Lung (tissue), 12 donors: ENCODE data around the gene RUSF1. TPM values are rescaled to one million over a fixed set of nuclear protein-coding genes. Genes with fewer than 3 reads are reported as not detected.

ENCODE experiments used
- ATAC-seq: fragments of 200-7000 bp; cut with Tn5 transposase; one replicate; pipeline ENCODE4 v1.9.1; 2020; ENCODE audit warnings: moderate number of reproducible peaks; ENCODE audit not compliant: insufficient read depth, low FRiP score
- DNase-seq, 3 donors: peaks; one replicate each; pipeline ENCODE4 v3.0.0-alpha.2; 2013 to 2017
- H3K27ac ChIP-seq, 2 donors: one replicate each; pipeline ENCODE4 v1.5.1; 2013; ENCODE audit warnings: mild to moderate bottlenecking in 2 of 2, moderate library complexity in 2 of 2, control low read depth in 1 of 2, inconsistent platforms in 1 of 2, low read depth in 1 of 2, low read length in 1 of 2
- H3K27me3 ChIP-seq, 3 donors: one replicate each; pipeline ENCODE4 v1.5.1; 2013; ENCODE audit warnings: low read length in 2 of 3; ENCODE audit not compliant: control insufficient read depth in 3 of 3, insufficient read depth in 3 of 3
- H3K36me3 ChIP-seq, 4 donors: one replicate each; pipeline ENCODE4 v1.5.1; 2013; ENCODE audit warnings: low read length in 4 of 4, mild to moderate bottlenecking in 1 of 4, moderate library complexity in 1 of 4; ENCODE audit not compliant: control insufficient read depth in 4 of 4, insufficient read depth in 4 of 4
- H3K4me1 ChIP-seq, 5 donors: one replicate each; pipeline ENCODE4 v1.5.1; 2013; ENCODE audit warnings: low read length in 5 of 5, mild to moderate bottlenecking in 2 of 5, moderate library complexity in 1 of 5; ENCODE audit not compliant: control insufficient read depth in 5 of 5, insufficient read depth in 5 of 5
- H3K4me3 ChIP-seq: one replicate; pipeline ENCODE4 v1.5.1; 2013; ENCODE audit warnings: mild to moderate bottlenecking, control low read depth, moderate library complexity
- H3K9ac ChIP-seq, 2 donors: one replicate each; pipeline ENCODE4 v1.5.1; 2013; ENCODE audit warnings: low read length in 2 of 2, control low read depth in 1 of 2; ENCODE audit not compliant: insufficient read depth in 1 of 2
- H3K9me3 ChIP-seq, 4 donors: one replicate each; pipeline ENCODE4 v1.5.1; 2013; ENCODE audit warnings: low read length in 3 of 4, mild to moderate bottlenecking in 1 of 4, moderate library complexity in 1 of 4; ENCODE audit not compliant: control insufficient read depth in 4 of 4, insufficient read depth in 3 of 4
- WGBS, 2 donors: extraction: QIAGEN DNeasy Blood & Tissue Kit; methylation state at CpG; one replicate each; pipeline ENCODE4 v1.1.7; 2013; 5-methylcytosine and 5-hydroxymethylcytosine counted together
- polyA plus RNA-seq, 2 donors: library from polyadenylated mRNA; stranded (reverse); fragments of 200-250 nt; gene quantifications; one replicate each; pipeline ENCODE4 v1.2.1, GENCODE V29; 2013
- total RNA-seq, 2 donors: library from RNA; depleted of rRNA in 1 of 2; stranded (reverse); fragments of >200 nt in 1 of 2; gene quantifications; one replicate each; pipeline ENCODE4 v1.2.1, GENCODE V29; 2014 to 2021
- TF ChIP-seq, protein P1 (sequence below): IDR thresholded peaks from 2 replicates; pipeline ENCODE4 v1.5.1; 2012; ENCODE audit warnings: mild to moderate bottlenecking; ENCODE audit errors: control extremely low read depth, extremely low read depth
- donor health status: control.
- donor health status: control.
- donor health status: Bipolar disorder and iron deficiency.
- donor health status: healthy.
- donor health status: DM: yes; HTN: yes; CAD: no.

Gene RUSF1
- total and polyA plus RNA-seq, 4 donors, result 56.1 to 82.7 (median 73.1) TPM

DNA sequence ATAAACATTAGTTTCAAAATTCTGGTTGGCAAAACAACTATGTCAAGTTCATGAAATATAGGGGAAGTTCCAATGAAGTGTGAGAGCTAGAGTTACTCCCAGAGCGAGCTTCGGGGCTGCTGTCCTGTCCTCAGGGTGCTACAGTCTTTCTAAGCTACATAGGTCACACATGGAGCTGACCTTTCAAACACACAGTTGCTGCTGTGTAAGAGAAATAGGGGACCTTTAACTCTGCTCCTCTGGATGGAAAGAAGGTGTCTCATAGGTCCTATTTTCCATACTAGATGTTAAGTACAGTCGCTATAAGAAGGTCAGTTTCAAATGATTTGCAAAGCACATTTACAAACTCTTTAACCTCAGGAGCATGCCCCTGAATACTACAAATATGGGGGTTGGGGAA is 13.2 kb upstream of the RUSF1 start:
- no peaks in the 10 kb centered on the region for H3K9me3 ChIP-seq
- ATAC-seq (no peak), DNase-seq (no peak)
- no peaks in the 10 kb centered on the region for H3K36me3 ChIP-seq
- H3K27ac ChIP-seq, result no peak overlapping the region
- WGBS, 2 donors, result 93 to 99% methylated on average over 3 of the region's 3 CpGs
- H3K4me1 ChIP-seq, result no peaks in the 10 kb centered on the region
- no peak overlapping the region for H3K4me3 ChIP-seq
- H3K9ac ChIP-seq, result no peak overlapping the region
- H3K27me3 ChIP-seq, result no peaks in the 10 kb centered on the region
- TF ChIP-seq, protein P1, sequence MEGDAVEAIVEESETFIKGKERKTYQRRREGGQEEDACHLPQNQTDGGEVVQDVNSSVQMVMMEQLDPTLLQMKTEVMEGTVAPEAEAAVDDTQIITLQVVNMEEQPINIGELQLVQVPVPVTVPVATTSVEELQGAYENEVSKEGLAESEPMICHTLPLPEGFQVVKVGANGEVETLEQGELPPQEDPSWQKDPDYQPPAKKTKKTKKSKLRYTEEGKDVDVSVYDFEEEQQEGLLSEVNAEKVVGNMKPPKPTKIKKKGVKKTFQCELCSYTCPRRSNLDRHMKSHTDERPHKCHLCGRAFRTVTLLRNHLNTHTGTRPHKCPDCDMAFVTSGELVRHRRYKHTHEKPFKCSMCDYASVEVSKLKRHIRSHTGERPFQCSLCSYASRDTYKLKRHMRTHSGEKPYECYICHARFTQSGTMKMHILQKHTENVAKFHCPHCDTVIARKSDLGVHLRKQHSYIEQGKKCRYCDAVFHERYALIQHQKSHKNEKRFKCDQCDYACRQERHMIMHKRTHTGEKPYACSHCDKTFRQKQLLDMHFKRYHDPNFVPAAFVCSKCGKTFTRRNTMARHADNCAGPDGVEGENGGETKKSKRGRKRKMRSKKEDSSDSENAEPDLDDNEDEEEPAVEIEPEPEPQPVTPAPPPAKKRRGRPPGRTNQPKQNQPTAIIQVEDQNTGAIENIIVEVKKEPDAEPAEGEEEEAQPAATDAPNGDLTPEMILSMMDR, result no peak

- 84 to 95% methylated on average over 2 of the region's 2 CpGs for WGBS, 2 donors
- H3K27ac ChIP-seq, result no peak overlapping the region
- H3K9ac ChIP-seq, result no peak overlapping the region
- no peaks in the 10 kb centered on the region for H3K36me3 ChIP-seq
- TF ChIP-seq, protein P1, result no peak
- no peaks in the 10 kb centered on the region for H3K9me3 ChIP-seq
- no peak for DNase-seq
- no peaks in the 10 kb centered on the region for H3K4me1 ChIP-seq
- H3K4me3 ChIP-seq, result no peak overlapping the region
- H3K27me3 ChIP-seq, result no peaks in the 10 kb centered on the region
- ATAC-seq, result no peak
Observed at GRCh38 chr16:31519759-31520431, 11.7 kb upstream of the RUSF1 start.

DNA sequence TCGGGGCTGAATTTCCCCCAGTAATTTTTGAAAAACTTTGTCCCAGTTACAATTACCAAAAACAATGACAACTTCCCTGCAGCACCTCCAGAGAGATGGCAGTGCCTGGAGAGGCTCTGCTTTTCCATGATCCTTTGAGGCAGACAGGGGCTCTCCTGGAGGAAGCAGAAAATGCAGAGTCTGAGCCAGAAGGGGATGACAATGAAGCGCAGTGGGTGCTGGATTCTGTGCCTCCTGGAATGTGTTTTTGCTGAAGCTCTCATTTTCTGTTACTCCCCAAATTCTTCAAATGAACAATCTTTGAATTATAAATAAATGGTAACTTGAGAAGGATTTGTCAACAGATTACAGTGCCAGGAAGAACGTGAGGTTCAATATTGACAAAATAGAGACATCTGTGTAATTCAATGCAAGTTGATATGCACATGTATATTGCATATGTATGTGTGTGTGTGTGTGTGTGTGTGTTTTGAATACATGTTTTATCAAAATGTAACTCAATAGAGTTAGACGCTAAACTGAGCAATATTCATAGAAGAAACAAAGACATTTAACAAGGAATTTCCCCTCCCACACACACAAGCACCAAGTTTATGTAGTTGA is 9.7 kb upstream of the RUSF1 start:
- no peak overlapping the region for H3K9ac ChIP-seq
- DNase-seq (no peak), ATAC-seq (no peak)
- H3K4me1 ChIP-seq, result no peaks in the 10 kb centered on the region
- WGBS, 2 donors, result 80 to 88% methylated on average over 4 of the region's 4 CpGs
- no peaks in the 10 kb centered on the region for H3K27me3 ChIP-seq
- H3K36me3 ChIP-seq, result no peaks in the 10 kb centered on the region
- TF ChIP-seq, protein P1, result no peak
- no peak overlapping the region for H3K4me3 ChIP-seq
- no peak overlapping the region for H3K27ac ChIP-seq
- H3K9me3 ChIP-seq, result no peaks in the 10 kb centered on the region

DNA sequence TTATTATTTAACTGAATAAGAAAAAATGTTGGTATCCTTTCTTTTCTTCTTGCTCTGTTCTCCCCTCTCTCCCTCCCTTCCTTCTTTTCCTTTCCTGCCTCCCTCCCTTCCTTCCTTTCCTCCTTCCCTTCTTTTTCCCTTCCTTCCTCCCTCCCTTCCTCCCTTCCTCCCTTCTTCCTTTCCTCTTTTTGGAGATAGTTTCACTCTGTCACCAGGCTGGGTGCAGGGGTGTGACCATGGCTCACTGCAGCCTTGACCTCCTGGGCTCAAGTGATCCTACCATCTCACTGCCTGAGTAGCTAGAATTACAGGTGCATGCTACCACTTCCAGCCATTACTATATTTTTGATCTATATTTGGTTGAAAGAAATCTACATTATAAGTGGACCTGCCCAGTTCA is 5.7 kb upstream of the RUSF1 start:
- DNase-seq, result no peak

More for the DNA sequence above, 5.7 kb upstream of the RUSF1 start:
- Histone ChIP-seq H3K9me3 (no peaks in the 10 kb centered on the region), H3K27ac (no peak overlapping the region), H3K4me1 (peaks cover 0 to 11% (median 3%) of the 10 kb centered on the region in 5 donors), H3K4me3 (no peak overlapping the region), H3K27me3 (no peaks in the 10 kb centered on the region), H3K36me3 (no peaks in the 10 kb centered on the region), H3K9ac (no peak overlapping the region)
- TF ChIP-seq, protein P1, result no peak
- no peak for ATAC-seq
